ENCODE results near the gene CELSR1. TPM values are rescaled to one million over a fixed set of nuclear protein-coding genes. Genes with fewer than 3 reads are reported as not detected.

Gene CELSR1
- total RNA-seq, 2 experiments from 2014 or later = 3.7 to 5.2 TPM

- Histone ChIP-seq H2AFZ (ENCODE audit: low read length) (no peak overlapping the region), H3K4me3 (ENCODE audit: low read depth, low read length, poor library complexity, severe bottlenecking) (no peak overlapping the region), H3K4me2 (ENCODE audit: low read length) (no peak overlapping the region), H3K79me2 (ENCODE audit: insufficient read depth, low read depth, low read length) (no peaks in the 10 kb centered on the region), H3K36me3 (ENCODE audit: insufficient read depth, low read length) (no peaks in the 10 kb centered on the region), H4K20me1 (ENCODE audit: insufficient read depth, low read length) (no peaks in the 10 kb centered on the region), H3K27ac (ENCODE audit: low read depth, low read length, poor library complexity, severe bottlenecking) (no peak overlapping the region), H3K4me1 (ENCODE audit: insufficient read depth, low read length, poor library complexity, severe bottlenecking) (no peaks in the 10 kb centered on the region), H3K9me3 (ENCODE audit: low read length) (no peaks in the 10 kb centered on the region), H3K9me2 (ENCODE audit: insufficient read depth, low read length) (no peaks in the 10 kb centered on the region)
- BruUV-seq (replicated peaks) = no TSS peak
- no peak for DNase-seq (ENCODE audit: low spot score)
- ChIA-PET CTCF (ENCODE audit: unreplicated experiment) (no interaction called here), POLR2A (no interaction called here)
- intact Hi-C loops (cut with micrococcal nuclease; ENCODE audit: unreplicated experiment) = no loop called here
- TF ChIP-seq CTCF (conservative IDR thresholded peaks at IDR 0.05; ENCODE audit: low read length) (no peak), EZH2phosphoT487 (IDR thresholded peaks at IDR 0.05; ENCODE audit: borderline replicate concordance, low read depth, low read length) (no peak)
These were observed 7.8 kb upstream of the CELSR1 start for GRCh38 chr22:46545086-46545792.

- no TSS peak for BruUV-seq (replicated peaks)
- Histone ChIP-seq H3K4me2 (ENCODE audit: low read length) (no peak overlapping the region), H3K4me3 (ENCODE audit: low read depth, low read length, poor library complexity, severe bottlenecking) (no peak overlapping the region), H3K27ac (ENCODE audit: low read depth, low read length, poor library complexity, severe bottlenecking) (no peak overlapping the region), H3K36me3 (ENCODE audit: insufficient read depth, low read length) (no peaks in the 10 kb centered on the region), H3K4me1 (ENCODE audit: insufficient read depth, low read length, poor library complexity, severe bottlenecking) (no peaks in the 10 kb centered on the region), H3K79me2 (ENCODE audit: insufficient read depth, low read depth, low read length) (no peaks in the 10 kb centered on the region), H3K9me2 (ENCODE audit: insufficient read depth, low read length) (no peaks in the 10 kb centered on the region), H2AFZ (ENCODE audit: low read length) (no peak overlapping the region), H3K9me3 (ENCODE audit: low read length) (no peaks in the 10 kb centered on the region), H4K20me1 (ENCODE audit: insufficient read depth, low read length) (no peaks in the 10 kb centered on the region)
- ChIA-PET POLR2A (no interaction called here), CTCF (ENCODE audit: unreplicated experiment) (interaction anchor here (1.1 kb wide), 1 partner anchor 175 kb away, joined by 7 read pairs; no protein-coding TSS in a partner anchor)
- DNase-seq (ENCODE audit: low spot score) = peak; percentile 71
- TF ChIP-seq CTCF (conservative IDR thresholded peaks at IDR 0.05; ENCODE audit: low read length) (peak; percentile 90), EZH2phosphoT487 (IDR thresholded peaks at IDR 0.05; ENCODE audit: borderline replicate concordance, low read depth, low read length) (no peak)
- intact Hi-C loops (cut with micrococcal nuclease; ENCODE audit: unreplicated experiment) = loop anchor here (1.0 kb wide), 3 partner anchors 175 to 420 kb away; no protein-coding TSS in a partner anchor
These were observed 4.9 kb upstream of the CELSR1 start for GRCh38 chr22:46542011-46542985.

Data from OCI-LY7 (cell line).